Spleen (tissue), 11 donors: ENCODE data around the gene FRMD6. TPM values are rescaled to one million over a fixed set of nuclear protein-coding genes. Genes with fewer than 3 reads are reported as not detected.

ENCODE experiments used
- DNase-seq: peaks from one replicate; pipeline ENCODE4 v3.0.0-alpha.2; 2020
- H3K27ac ChIP-seq, 8 donors: fragments of 200-600 bp; sonication (generic) in 7 of 8; 1 replicate in 4 of 8; 2 replicates in 4 of 8; pipeline versions ENCODE4 v1.5.0 to v1.8.0; 2016 to 2021; ENCODE audit warnings: inconsistent platforms in 4 of 8, mild to moderate bottlenecking in 4 of 8, moderate library complexity in 1 of 8
- H3K27me3 ChIP-seq, 7 donors: fragments of 200-600 bp; sonication (generic) in 6 of 7; replicated peaks in 1 of 7; 1 replicate in 4 of 7; 2 replicates in 3 of 7; pipeline versions ENCODE4 v1.5.0 to v1.8.0; 2016 to 2021; ENCODE audit warnings: inconsistent platforms in 3 of 7, mild to moderate bottlenecking in 1 of 7
- H3K36me3 ChIP-seq, 6 donors: fragments of 200-600 bp; sonication (generic) in 5 of 6; 1 replicate in 4 of 6; 2 replicates in 2 of 6; pipeline versions ENCODE4 v1.5.0 to v1.8.0; 2016 to 2021; ENCODE audit warnings: inconsistent platforms in 2 of 6
- H3K4me1 ChIP-seq, 6 donors: fragments of 200-600 bp; sonication (generic) in 5 of 6; 1 replicate in 3 of 6; 2 replicates in 3 of 6; pipeline versions ENCODE4 v1.5.0 to v1.8.0; 2016 to 2021; ENCODE audit warnings: inconsistent platforms in 3 of 6
- H3K4me3 ChIP-seq, 8 donors: fragments of 200-600 bp; sonication (generic) in 7 of 8; 1 replicate in 4 of 8; 2 replicates in 4 of 8; pipeline versions ENCODE4 v1.5.0 to v1.8.0; 2016 to 2021; ENCODE audit warnings: inconsistent platforms in 4 of 8, mild to moderate bottlenecking in 4 of 8, moderate library complexity in 2 of 8
- H3K9me3 ChIP-seq, 8 donors: fragments of 200-600 bp; sonication (generic) in 7 of 8; 1 replicate in 4 of 8; 2 replicates in 4 of 8; pipeline versions ENCODE4 v1.5.0 to v1.8.0; 2016 to 2021; ENCODE audit warnings: inconsistent platforms in 4 of 8
- POLR2A ChIP-seq, 3 donors: fragments of 450-650 bp; IDR thresholded peaks; one replicate each; pipeline ENCODE4 v1.5.1; 2017; ENCODE audit warnings: antibody characterized with exemption in 3 of 3, mild to moderate bottlenecking in 1 of 3
- POLR2AphosphoS5 ChIP-seq, 3 donors: sonication (generic); formaldehyde crosslinking; IDR thresholded peaks; one replicate each; pipeline ENCODE4 v1.5.1; 2017; ENCODE audit warnings: antibody characterized with exemption in 3 of 3
- WGBS, 5 donors: extraction: QIAGEN DNeasy Blood & Tissue Kit in 3 of 5; methylation state at CpG; one replicate each; pipeline versions ENCODE4 v1.1.5 to v1.1.7; 2013 to 2018; 5-methylcytosine and 5-hydroxymethylcytosine counted together
- intact Hi-C: fragments of 100-400 bp; cut with DNase I; formaldehyde crosslinking; loops from one replicate; pipeline ENCODE4 v1.15.0; 2023; ENCODE audit warnings: low total_unique reads
- polyA plus RNA-seq, 3 donors: library from polyadenylated mRNA; stranded (reverse); fragments of 200-250 nt; gene quantifications; one replicate each; pipeline ENCODE4 v1.2.1, GENCODE V29; 2013
- total RNA-seq, 7 donors: library from RNA; depleted of rRNA in 3 of 7; stranded (reverse); fragments of >200 nt in 3 of 7; fragmentation: NEBNext Ultra II Directional in 4 of 7; extraction: Animal tissue kit (Norgen Biotek cat#: 25700) in 4 of 7; gene quantifications; one replicate each; pipeline versions ENCODE4 v1.1.0 to v1.2.1, GENCODE V29; 2016 to 2021
- TF ChIP-seq, protein P1 (sequence below), 11 experiments: fragments of 200-600 bp in 7 of 11; fragments of 450-650 bp in 4 of 11; sonication (generic) in 4 of 11; IDR thresholded peaks in 8 of 11; conservative IDR thresholded peaks in 3 of 11; 1 replicate in 7 of 11; 2 replicates in 4 of 11; pipeline versions ENCODE4 v1.4.0 to v1.8.0; 2016 to 2021; ENCODE audit warnings: antibody characterized with exemption in 11 of 11, inconsistent platforms in 4 of 11, mild to moderate bottlenecking in 1 of 11
- donor health status: healthy with polysubstance abuse.
- donor health status: DM: no; HTN: no; CAD: no; lungs with moderate emphysema.
- donor health status: DM: no; HTN: no; CAD: no.
- donor health status: Bipolar disorder and iron deficiency.
- donor health status: healthy.
- donor health status: DM: no; HTN: no; CAD: no.
- donor health status: DM: yes; HTN: yes; CAD: no.

FRMD6 gene
- total and polyA plus RNA-seq, 10 donors: 2.2 to 37.2 (median 26.7) TPM

DNA sequence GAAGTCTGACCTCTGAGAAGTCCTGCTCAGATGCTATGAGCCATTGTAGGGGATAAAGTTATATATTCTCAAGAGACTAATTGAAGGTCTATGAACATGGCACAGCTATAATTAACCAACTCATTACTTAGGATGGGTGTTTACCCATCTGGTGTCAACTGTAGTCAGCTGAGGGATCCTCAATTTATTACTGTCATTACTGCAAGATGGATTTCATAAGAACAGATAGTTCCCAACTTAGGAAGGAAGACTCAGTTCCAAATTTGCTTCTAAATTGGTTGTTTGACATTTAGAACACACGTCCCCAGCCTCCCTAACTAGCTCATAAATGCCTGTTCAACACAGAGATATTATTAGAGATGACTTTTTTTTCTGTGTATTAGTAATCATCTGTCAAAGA is 81.4 kb downstream of the FRMD6 start:
- TF ChIP-seq POLR2A (IDR thresholded peaks at IDR 0.05) (no peak), POLR2AphosphoS5 (IDR thresholded peaks at IDR 0.05) (no peak)
- TF ChIP-seq, protein P1, sequence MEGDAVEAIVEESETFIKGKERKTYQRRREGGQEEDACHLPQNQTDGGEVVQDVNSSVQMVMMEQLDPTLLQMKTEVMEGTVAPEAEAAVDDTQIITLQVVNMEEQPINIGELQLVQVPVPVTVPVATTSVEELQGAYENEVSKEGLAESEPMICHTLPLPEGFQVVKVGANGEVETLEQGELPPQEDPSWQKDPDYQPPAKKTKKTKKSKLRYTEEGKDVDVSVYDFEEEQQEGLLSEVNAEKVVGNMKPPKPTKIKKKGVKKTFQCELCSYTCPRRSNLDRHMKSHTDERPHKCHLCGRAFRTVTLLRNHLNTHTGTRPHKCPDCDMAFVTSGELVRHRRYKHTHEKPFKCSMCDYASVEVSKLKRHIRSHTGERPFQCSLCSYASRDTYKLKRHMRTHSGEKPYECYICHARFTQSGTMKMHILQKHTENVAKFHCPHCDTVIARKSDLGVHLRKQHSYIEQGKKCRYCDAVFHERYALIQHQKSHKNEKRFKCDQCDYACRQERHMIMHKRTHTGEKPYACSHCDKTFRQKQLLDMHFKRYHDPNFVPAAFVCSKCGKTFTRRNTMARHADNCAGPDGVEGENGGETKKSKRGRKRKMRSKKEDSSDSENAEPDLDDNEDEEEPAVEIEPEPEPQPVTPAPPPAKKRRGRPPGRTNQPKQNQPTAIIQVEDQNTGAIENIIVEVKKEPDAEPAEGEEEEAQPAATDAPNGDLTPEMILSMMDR (IDR thresholded peaks at IDR 0.05 in 8 of 11, conservative IDR thresholded peaks at IDR 0.05 in 3 of 11): no peak
- Histone ChIP-seq H3K4me1 (no peaks in the 10 kb centered on the region), H3K4me3 (no peak overlapping the region), H3K27me3 (peaks cover 0 to 17% (median 0%) of the 10 kb centered on the region in 7 donors), H3K36me3 (peaks cover 0 to 7% (median 0%) of the 10 kb centered on the region in 6 donors), H3K9me3 (no peaks in the 10 kb centered on the region), H3K27ac (no peak overlapping the region)
- intact Hi-C loops: no loop called here
- 63 to 74% (median 69%) methylated on average over 1 of the region's 1 CpG for WGBS, 5 donors
- DNase-seq: no peak

DNA sequence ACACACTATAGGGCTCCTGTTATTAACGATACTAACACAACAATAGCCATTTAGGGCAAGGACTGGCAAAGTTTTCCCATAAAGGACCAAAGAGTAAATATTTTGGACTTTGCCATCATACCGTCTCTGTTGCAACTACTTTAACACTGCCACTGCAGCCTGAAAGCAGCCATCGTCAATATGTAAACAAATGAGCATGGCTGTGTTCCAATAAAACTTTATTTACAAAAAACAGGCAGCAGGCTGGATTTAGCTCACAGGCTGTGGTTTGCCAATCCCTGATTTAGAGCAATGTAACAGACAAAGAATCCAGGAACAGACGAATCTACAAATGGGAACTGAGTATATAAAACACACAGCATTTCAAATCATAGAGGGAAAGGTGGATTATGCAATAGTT is 84.1 kb downstream of the FRMD6 start:
- DNase-seq: no peak
- no peaks in the 10 kb centered on the region for H3K9me3 ChIP-seq
- H3K4me3 ChIP-seq: no peak overlapping the region
- peaks cover 0 to 17% (median 0%) of the 10 kb centered on the region in 7 donors for H3K27me3 ChIP-seq
- H3K4me1 ChIP-seq: no peaks in the 10 kb centered on the region
- H3K27ac ChIP-seq: no peak overlapping the region
- 78 to 93% (median 90%) methylated on average over 4 of the region's 4 CpGs for WGBS, 5 donors
- TF ChIP-seq, protein P1 (IDR thresholded peaks at IDR 0.05 in 8 of 11, conservative IDR thresholded peaks at IDR 0.05 in 3 of 11): no peak
- TF ChIP-seq POLR2A (IDR thresholded peaks at IDR 0.05) (no peak), POLR2AphosphoS5 (IDR thresholded peaks at IDR 0.05) (no peak)
- intact Hi-C loops: no loop called here
- no peaks in the 10 kb centered on the region for H3K36me3 ChIP-seq

DNA sequence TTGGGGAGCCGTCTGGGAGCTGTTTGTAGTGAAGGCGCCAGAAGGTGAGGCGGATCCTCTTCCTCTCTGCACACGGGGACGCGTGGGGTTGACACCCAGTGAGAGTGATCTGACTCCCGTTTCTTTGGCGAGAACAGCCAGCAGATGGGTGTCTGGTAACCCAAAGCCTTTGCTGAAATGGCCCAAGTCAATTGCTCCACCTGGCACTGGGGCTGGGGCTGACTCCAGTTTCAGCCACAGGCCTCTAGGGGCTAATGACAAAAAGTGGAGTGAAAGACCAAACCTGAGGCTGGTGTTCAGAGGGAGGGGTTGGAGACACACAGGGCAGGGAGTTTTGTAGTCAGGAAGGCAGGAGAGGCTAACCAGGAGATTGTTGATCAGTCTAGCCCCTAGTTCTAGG is 87.0 kb downstream of the FRMD6 start:
- 67 to 80% (median 74%) methylated on average over 8 of the region's 8 CpGs for WGBS, 5 donors
- TF ChIP-seq POLR2A (IDR thresholded peaks at IDR 0.05) (no peak), POLR2AphosphoS5 (IDR thresholded peaks at IDR 0.05) (no peak)
- TF ChIP-seq, protein P1 (IDR thresholded peaks at IDR 0.05 in 8 of 11, conservative IDR thresholded peaks at IDR 0.05 in 3 of 11): no peak

DNA sequence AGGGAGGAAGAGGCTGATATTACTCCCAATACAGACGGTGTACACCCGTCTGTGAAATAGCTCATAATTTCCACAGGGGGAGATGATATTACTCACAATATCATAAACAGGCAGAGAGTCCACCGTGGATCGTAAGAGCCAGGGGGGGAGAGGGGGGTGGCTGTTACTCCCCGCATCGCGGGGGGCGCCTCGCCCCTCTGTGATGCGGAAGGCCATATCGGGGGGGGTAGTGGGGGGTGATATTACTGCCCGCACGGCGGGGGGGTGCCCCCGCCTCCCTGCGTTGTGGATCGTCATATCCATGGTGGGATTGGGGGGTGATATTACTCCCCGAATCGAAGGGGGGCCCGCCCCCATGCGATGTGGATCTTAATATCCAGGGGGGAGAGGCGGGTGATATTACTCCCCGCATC is 91.9 kb downstream of the FRMD6 start:
- Histone ChIP-seq H3K36me3 (no peaks in the 10 kb centered on the region), H3K27me3 (peaks cover 0 to 3% (median 0%) of the 10 kb centered on the region in 7 donors), H3K4me3 (no peak overlapping the region), H3K4me1 (no peaks in the 10 kb centered on the region), H3K27ac (no peak overlapping the region), H3K9me3 (no peaks in the 10 kb centered on the region)
- WGBS, 5 donors: 74 to 80% (median 78%) methylated on average over 16 to 23 of the region's 23 CpGs
- no peak for DNase-seq
- no peak for TF ChIP-seq POLR2AphosphoS5 (IDR thresholded peaks at IDR 0.05)
- no peak for TF ChIP-seq POLR2A (IDR thresholded peaks at IDR 0.05)
- TF ChIP-seq, protein P1 (IDR thresholded peaks at IDR 0.05 in 8 of 11, conservative IDR thresholded peaks at IDR 0.05 in 3 of 11): no peak
- intact Hi-C loops: no loop called here

More for the DNA sequence above, 87.0 kb downstream of the FRMD6 start:
- intact Hi-C loops: no loop called here
- no peak for DNase-seq
- Histone ChIP-seq H3K4me1 (no peaks in the 10 kb centered on the region), H3K9me3 (no peaks in the 10 kb centered on the region), H3K27ac (no peak overlapping the region), H3K27me3 (peaks cover 0 to 17% (median 0%) of the 10 kb centered on the region in 7 donors), H3K4me3 (no peak overlapping the region), H3K36me3 (no peaks in the 10 kb centered on the region)
